Measurements from ENCODE around the gene VTI1A.

DNA sequence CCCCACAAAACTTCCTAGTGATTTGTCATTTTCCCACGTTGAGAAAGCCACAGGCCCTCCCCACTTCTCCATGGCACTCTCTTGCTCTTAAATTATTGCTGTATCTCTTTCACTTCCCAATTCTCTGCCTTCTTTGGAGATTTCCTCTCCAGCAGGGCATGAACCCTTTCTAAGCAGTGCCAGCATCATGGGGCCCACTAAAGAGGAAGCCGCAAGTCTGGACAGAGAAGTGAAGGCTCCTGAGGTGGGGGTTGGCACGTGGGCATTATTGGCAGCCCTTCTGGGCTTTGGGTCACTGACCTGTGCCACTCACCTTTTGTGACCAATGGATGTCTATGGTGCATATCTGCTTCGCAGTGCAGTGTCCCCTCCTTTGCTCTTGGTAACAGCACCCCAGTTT, 405.3 kb downstream of the VTI1A start:
- TF ChIP-seq POLR2AphosphoS5 (IDR thresholded peaks at IDR 0.05; ENCODE audit: borderline replicate concordance, low read depth, low read length) (no peak), EZH2 (IDR thresholded peaks at IDR 0.05) (no peak), FOXP2 (optimal IDR thresholded peaks at IDR 0.05; ENCODE audit: control extremely low read depth, extremely low read length, insufficient read depth) (no peak)

All from SK-N-MC (cell line).